ENCODE data around the gene RPTOR.
"Not testable (repeated sequence)": the region's sequence is repeated elsewhere in the genome, so short reads cannot be mapped to it uniquely, and the experiment has no call there.

The RPTOR gene

DNA sequence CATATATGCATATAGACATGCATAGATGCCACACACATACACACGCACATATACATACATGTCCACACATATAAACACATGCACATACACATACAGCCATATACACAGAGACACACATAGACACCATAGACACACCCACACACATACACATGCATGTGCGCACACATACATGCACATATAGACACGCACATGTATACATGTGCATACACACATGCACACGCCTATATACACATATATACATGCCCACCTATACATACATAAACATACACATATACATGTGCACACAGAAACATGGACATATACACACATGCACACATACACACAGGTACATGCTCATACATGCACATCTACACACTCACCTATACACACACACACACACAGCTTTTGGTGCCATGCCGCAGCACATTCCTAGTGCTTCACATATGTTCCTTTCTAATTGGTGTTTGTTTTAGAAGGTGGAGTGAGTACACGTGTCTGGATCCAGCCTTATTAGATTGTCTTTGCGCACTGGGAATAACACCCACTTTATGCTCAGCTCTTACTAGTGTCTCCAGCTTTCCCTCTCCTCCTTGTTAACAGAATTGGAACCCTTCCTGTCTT is 198.0 kb downstream of the RPTOR start:
- POLR2A ChIA-PET = no interaction called here
- TF ChIP-seq CTCF (IDR thresholded peaks at IDR 0.05; ENCODE audit: control extremely low read depth, extremely low read depth, low read depth, missing control alignments) = no peak
- CTCF ChIA-PET = no interaction called here
- DNase-seq (ENCODE audit: extremely low spot score) = no peak

DNA sequence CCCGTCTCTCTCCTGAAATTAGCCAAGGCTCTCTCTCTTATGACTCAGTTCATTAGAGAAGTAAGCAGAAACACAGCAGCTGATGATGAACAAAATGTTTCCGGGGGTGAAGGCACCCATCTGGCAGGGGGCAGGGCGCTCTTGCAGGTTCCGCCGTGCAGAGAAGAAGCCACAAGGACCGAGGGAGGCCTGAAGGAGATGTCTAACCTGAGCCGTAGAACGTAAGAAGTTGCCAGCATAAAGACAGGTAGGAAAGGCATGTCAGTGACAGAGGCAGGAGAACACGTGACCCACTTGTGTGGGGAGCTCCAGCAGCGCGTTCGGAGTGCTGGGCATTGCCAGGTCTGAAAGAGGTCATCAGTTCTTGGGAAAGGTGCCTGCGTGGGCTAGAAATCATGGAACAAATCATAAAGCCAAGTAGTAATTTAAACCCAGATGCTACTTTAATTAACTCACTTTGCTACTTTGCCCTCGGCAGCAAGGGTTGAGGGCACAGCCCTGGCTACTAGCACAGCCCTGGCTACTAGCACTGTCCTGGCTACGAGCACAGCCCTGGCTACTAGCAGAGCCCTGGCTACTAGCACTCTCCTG is 198.6 kb downstream of the RPTOR start:
- TF ChIP-seq CTCF (IDR thresholded peaks at IDR 0.05; ENCODE audit: control extremely low read depth, extremely low read depth, low read depth, missing control alignments) = no peak
- POLR2A ChIA-PET = no interaction called here
- CTCF ChIA-PET = no interaction called here
- no peak for DNase-seq (ENCODE audit: extremely low spot score)

GRCh38 chr17:80743973-80744372 is 199.3 kb downstream of the RPTOR start:
- DNase-seq (ENCODE audit: extremely low spot score); CTCF ChIA-PET; POLR2A ChIA-PET: not testable (repeated sequence)

GRCh38 chr17:80744725-80745124 is 200.1 kb downstream of the RPTOR start:
- CTCF ChIA-PET; DNase-seq (ENCODE audit: extremely low spot score); POLR2A ChIA-PET: not testable (repeated sequence)

DNA sequence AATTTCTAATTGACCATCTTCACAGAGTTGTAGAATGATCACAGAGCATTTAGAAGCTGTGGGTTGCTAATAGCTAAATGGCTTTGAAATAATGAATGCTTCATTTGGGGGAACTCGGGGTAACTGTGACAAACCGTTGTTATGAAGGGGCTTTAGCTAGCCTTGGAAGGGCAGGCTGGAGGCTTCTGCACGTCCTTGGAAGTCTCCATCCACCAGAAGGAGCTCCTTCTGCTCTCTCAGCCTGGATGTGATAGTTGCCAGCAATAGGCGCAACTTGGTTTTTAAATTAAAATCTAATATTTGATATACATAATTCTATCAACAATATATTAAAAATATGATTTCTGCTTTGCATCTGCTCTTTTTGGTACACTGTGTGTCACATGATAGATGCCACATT is 200.5 kb downstream of the RPTOR start:
- POLR2A ChIA-PET = no interaction called here

GRCh38 chr17:80746262-80746935 is 201.8 kb downstream of the RPTOR start:
- no peak for DNase-seq (ENCODE audit: extremely low spot score)
- POLR2A ChIA-PET = no interaction called here
- CTCF ChIA-PET = no interaction called here
- TF ChIP-seq CTCF (IDR thresholded peaks at IDR 0.05; ENCODE audit: control extremely low read depth, extremely low read depth, low read depth, missing control alignments) = no peak

More for the DNA sequence above, 200.5 kb downstream of the RPTOR start:
- DNase-seq (ENCODE audit: extremely low spot score) = no peak
- TF ChIP-seq CTCF (IDR thresholded peaks at IDR 0.05; ENCODE audit: control extremely low read depth, extremely low read depth, low read depth, missing control alignments) = no peak
- CTCF ChIA-PET = interaction anchor here (1.0 kb wide), 1 partner anchor 23 kb away, joined by 3 read pairs; no protein-coding TSS in a partner anchor

DNA sequence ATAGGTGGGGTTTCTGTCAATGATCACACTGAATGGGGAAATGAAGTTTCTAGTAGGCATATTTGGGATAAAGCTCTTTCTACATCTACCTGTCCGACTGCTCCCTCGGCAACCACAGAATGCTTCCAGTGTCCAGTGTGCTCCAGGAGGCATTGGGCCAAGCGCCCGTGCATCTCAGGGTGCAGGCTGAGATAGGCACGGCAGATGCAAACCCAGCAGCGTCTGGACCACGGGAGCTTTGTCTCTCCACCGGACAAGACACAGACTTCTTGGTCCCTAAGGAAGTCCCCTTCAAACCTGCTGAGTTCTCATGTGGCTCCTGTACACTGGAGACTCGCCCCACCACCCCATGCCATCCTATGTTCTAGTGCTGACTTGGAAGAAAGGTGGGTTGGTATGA is 202.8 kb downstream of the RPTOR start:
- no peak for DNase-seq (ENCODE audit: extremely low spot score)
- no peak for TF ChIP-seq CTCF (IDR thresholded peaks at IDR 0.05; ENCODE audit: control extremely low read depth, extremely low read depth, low read depth, missing control alignments)
- ChIA-PET POLR2A (no interaction called here), CTCF (interaction anchor here (0.8 kb wide), 1 partner anchor 10 kb away, joined by 3 read pairs; no protein-coding TSS in a partner anchor)

All from GM10248 (cell line).